Sigmoid colon (tissue), 4 donors: Measurements from ENCODE around the gene TNS1.

ENCODE experiments used
- CTCF ChIP-seq, 4 experiments: fragments of 450-650 bp in 3 of 4; fragments of 200-600 bp in 1 of 4; IDR thresholded peaks; one replicate each; pipeline ENCODE4 v1.5.1; 2016 to 2019; ENCODE audit warnings: antibody characterized with exemption in 4 of 4, mild to moderate bottlenecking in 3 of 4, moderate library complexity in 2 of 4
- POLR2A ChIP-seq, 2 donors: fragments of 450-650 bp; IDR thresholded peaks; one replicate each; pipeline ENCODE4 v1.6.1; 2016; ENCODE audit warnings: antibody characterized with exemption in 2 of 2, mild to moderate bottlenecking in 2 of 2, moderate library complexity in 2 of 2
- POLR2AphosphoS5 ChIP-seq, 4 donors: sonication (generic); formaldehyde crosslinking; IDR thresholded peaks; one replicate each; pipeline ENCODE4 v1.6.1; 2017; ENCODE audit warnings: antibody characterized with exemption in 4 of 4

DNA sequence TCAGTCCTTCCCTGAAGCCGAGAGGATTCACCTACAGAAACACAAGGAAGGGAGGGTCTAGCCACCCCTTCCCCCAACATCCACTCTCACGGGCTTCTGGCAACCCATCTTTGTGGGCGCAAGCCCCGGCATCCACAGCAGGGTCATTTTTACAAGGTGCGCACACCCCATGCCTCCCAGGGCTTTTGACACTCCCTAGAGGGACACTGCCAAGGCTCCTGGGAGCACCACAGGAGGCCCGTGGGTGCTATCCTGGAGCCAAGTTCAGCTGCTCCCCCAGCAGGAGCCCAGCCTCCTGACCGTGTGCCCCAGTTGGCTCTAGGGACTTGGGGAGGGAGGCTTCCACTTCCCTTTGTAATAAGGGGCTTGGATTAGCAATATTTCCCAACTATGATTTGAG lies 251.6 kb downstream of the TNS1 start:
- TF ChIP-seq POLR2A (IDR thresholded peaks at IDR 0.05) (no peak), CTCF (IDR thresholded peaks at IDR 0.05) (no peak), POLR2AphosphoS5 (IDR thresholded peaks at IDR 0.05) (no peak)
